ENCODE data around the gene SCYGR5. TPM values are rescaled to one million over a fixed set of nuclear protein-coding genes. Genes with fewer than 3 reads are reported as not detected.

SCYGR5 gene
- total RNA-seq, 1 experiment from 2014 or later, result not detected

GRCh38 chr2:227665189-227665940 is 1.2 kb upstream of the SCYGR5 start:
- Histone ChIP-seq H3K23ac (ENCODE audit: insufficient read length, low read depth, low read length) (no peak overlapping the region), H2AK5ac (ENCODE audit: insufficient read length, low read length) (no peak overlapping the region), H3K18ac (ENCODE audit: insufficient read length, low read depth, low read length) (no peak overlapping the region), H2AFZ (ENCODE audit: low read length) (no peak overlapping the region), H2BK12ac (ENCODE audit: insufficient read length, low read depth, low read length) (no peak overlapping the region), H4K20me1 (ENCODE audit: control insufficient read depth, insufficient read depth, insufficient read length) (no peaks in the 10 kb centered on the region), H3K4ac (ENCODE audit: low read depth, low read length) (no peak overlapping the region), H3K79me1 (ENCODE audit: insufficient read depth, low read depth, low read length, poor library complexity, severe bottlenecking) (no peaks in the 10 kb centered on the region), H3K14ac (ENCODE audit: insufficient read depth, low read length) (no peak overlapping the region), H3K9ac (ENCODE audit: extremely low read depth, insufficient read length, low read length) (no peak overlapping the region), H3K56ac (ENCODE audit: insufficient read length, low read depth, low read length) (no peak overlapping the region), H4K8ac (replicated peaks; ENCODE audit: insufficient read length, low read depth, low read length) (no peak overlapping the region), H3K4me1 (ENCODE audit: insufficient read depth, low read length) (peaks cover 8% of the 10 kb centered on the region; the same call in 1 of the 2 replicates), H3T11ph (ENCODE audit: low read length) (no peak overlapping the region), H3K79me2 (ENCODE audit: insufficient read depth, low read length) (no peaks in the 10 kb centered on the region), H3K27ac (ENCODE audit: insufficient read length, low read depth, low read length) (no peak overlapping the region), H2BK20ac (ENCODE audit: low read depth, low read length, poor library complexity, severe bottlenecking) (no peak overlapping the region), H3K23me2 (ENCODE audit: insufficient read length, low read depth, low read length, poor library complexity, severe bottlenecking) (no peaks in the 10 kb centered on the region), H2BK120ac (ENCODE audit: low read depth, low read length, poor library complexity, severe bottlenecking) (no peak overlapping the region), H2BK5ac (ENCODE audit: insufficient read length, low read length) (no peak overlapping the region), H2BK15ac (ENCODE audit: low read depth, low read length) (no peak overlapping the region), H4K5ac (ENCODE audit: insufficient read length, low read depth, low read length) (no peak overlapping the region), H4K91ac (ENCODE audit: insufficient read length, low read depth, low read length) (no peak overlapping the region), H3K9me3 (ENCODE audit: control insufficient read depth, low read depth, low read length) (no peaks in the 10 kb centered on the region), H3K4me2 (ENCODE audit: insufficient read depth, insufficient read length, low read length) (no peak overlapping the region), H3K27me3 (ENCODE audit: insufficient read depth, low read length) (no peaks in the 10 kb centered on the region)
- Mint-ChIP-seq H3K27me3 (ENCODE audit: low read depth) (peaks cover 2% of the 10 kb centered on the region; the same call in 1 of the 2 replicates), H3K36me3 (ENCODE audit: insufficient read depth in 1 of 3, low read depth in 3 of 3) (no peaks in the 10 kb centered on the region), H3K4me1 (peaks cover 18 to 22% of the 10 kb centered on the region in 2 experiments), H3K27ac (no peak overlapping the region), H3K4me3 (no peak overlapping the region), H3K9me3 (no peaks in the 10 kb centered on the region)
- DNase-seq, result no peak
- no CpG with 5 or more reads among the region's 6 CpGs for WGBS (ENCODE audit: extremely low coverage, insufficient read length, low lambda C conversion rate)
- TF ChIP-seq CTCF (conservative IDR thresholded peaks at IDR 0.05), result no peak

Data from H9 (cell line).